ENCODE measurements around the gene MRPL48.

DNA sequence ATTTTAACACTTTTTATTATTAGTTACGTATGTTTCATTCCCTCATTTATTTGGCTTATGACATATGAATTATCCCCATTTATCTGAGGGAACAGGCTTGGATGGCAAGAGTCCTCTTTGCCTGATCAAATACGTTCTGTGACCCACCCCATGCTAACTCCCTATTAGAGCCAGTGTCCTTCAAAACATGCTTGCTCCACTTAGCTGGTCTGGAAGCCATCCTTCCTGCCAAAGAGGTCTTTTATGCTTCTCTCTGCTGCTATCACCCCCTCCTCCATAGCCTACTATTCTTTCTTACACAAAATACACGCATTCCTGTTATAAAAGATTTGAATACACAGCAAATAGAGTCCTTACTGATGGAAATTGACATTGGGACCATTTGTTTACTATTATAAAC, 82.6 kb downstream of the MRPL48 start:
- TF ChIP-seq, protein P1, sequence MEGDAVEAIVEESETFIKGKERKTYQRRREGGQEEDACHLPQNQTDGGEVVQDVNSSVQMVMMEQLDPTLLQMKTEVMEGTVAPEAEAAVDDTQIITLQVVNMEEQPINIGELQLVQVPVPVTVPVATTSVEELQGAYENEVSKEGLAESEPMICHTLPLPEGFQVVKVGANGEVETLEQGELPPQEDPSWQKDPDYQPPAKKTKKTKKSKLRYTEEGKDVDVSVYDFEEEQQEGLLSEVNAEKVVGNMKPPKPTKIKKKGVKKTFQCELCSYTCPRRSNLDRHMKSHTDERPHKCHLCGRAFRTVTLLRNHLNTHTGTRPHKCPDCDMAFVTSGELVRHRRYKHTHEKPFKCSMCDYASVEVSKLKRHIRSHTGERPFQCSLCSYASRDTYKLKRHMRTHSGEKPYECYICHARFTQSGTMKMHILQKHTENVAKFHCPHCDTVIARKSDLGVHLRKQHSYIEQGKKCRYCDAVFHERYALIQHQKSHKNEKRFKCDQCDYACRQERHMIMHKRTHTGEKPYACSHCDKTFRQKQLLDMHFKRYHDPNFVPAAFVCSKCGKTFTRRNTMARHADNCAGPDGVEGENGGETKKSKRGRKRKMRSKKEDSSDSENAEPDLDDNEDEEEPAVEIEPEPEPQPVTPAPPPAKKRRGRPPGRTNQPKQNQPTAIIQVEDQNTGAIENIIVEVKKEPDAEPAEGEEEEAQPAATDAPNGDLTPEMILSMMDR (IDR thresholded peaks at IDR 0.05), result no peak
- no peak for TF ChIP-seq POLR2A (IDR thresholded peaks at IDR 0.05)

Measured in lower leg skin (tissue), 3 donors.